ENCODE results near the gene METTL17. TPM values are rescaled to one million over a fixed set of nuclear protein-coding genes. Genes with fewer than 3 reads are reported as not detected.

The METTL17 gene
- total and polyA plus RNA-seq, 2 of the 13 experiments (the other 11 are each of a cell fraction or from before 2014, with no cell fraction given): 122 to 199 TPM

DNA sequence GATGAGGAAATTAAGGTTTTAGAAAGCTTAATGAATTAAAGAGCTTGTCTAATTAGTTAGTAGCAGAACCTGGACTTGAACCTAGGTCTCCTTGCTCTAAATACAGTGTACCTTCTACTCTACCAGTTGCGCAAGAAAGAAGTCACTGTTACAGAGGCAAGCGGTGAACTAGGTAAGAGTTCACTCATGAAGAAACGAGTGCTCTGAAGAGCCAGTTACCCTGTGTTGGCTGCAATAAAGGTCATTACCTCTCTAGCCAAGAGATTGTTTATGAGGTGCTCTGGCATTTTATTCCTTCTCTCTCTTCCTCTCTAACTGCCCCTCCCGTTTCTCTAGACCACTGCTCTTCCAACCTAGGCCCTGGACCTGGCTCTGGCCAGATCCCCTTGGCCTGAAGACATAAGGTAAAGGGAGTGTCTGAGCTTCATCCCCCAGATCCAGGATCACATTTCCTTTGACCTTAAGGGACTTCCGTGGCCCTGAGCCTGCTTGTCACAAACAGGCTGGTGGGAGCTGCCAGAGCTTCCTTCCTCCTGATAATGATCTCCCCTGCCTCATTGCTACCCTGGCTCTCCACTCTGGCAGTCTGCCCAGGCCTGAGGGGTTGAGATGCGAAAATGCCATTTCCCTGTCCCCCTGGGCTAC, 54.3 kb downstream of the METTL17 start (continued):
- TF ChIP-seq ZNF142 (CRISPR knock-in tag; IDR thresholded peaks at IDR 0.05) (no peak), NFIC (IDR thresholded peaks at IDR 0.05; ENCODE audit: low read length) (peak; percentile 32; the same call in 1 of the 2 replicates), MTA3 (CRISPR knock-in tag; IDR thresholded peaks at IDR 0.05) (no peak), ZNF776 (CRISPR knock-in tag; IDR thresholded peaks at IDR 0.05) (no peak), PBX2 (CRISPR knock-in tag; IDR thresholded peaks at IDR 0.05) (no peak), ZNF83 (CRISPR knock-in tag; IDR thresholded peaks at IDR 0.05; ENCODE audit: borderline replicate concordance) (no peak), ZFP1 (CRISPR knock-in tag; IDR thresholded peaks at IDR 0.05) (peak; percentile 53; the same call in 1 of the 2 replicates), TRAFD1 (CRISPR knock-in tag; IDR thresholded peaks at IDR 0.05; ENCODE audit: borderline replicate concordance) (peak; percentile 91; the same call in 1 of the 2 replicates), ZNF644 (CRISPR knock-in tag; IDR thresholded peaks at IDR 0.05; ENCODE audit: low read depth) (peak; percentile 97), THRA (CRISPR knock-in tag; IDR thresholded peaks at IDR 0.05; ENCODE audit: borderline replicate concordance) (peak; percentile 19; the same call in 1 of the 2 replicates), SMAD3 (CRISPR knock-in tag; IDR thresholded peaks at IDR 0.05) (0 out of 2 replicates have a peak, but pooled peaks have one; percentile 29), ZNF780A (CRISPR knock-in tag; IDR thresholded peaks at IDR 0.05) (no peak), DR1 (CRISPR knock-in tag; IDR thresholded peaks at IDR 0.05) (no peak), ZNF816 (CRISPR knock-in tag; IDR thresholded peaks at IDR 0.05; ENCODE audit: borderline replicate concordance) (0 out of 2 replicates have a peak, but pooled peaks have one; percentile 49), RAD51 (IDR thresholded peaks at IDR 0.05; ENCODE audit: borderline replicate concordance) (no peak), ZNF33A (CRISPR knock-in tag; IDR thresholded peaks at IDR 0.05; ENCODE audit: borderline replicate concordance) (no peak), PHF5A (CRISPR knock-in tag; IDR thresholded peaks at IDR 0.05; ENCODE audit: low read depth, unreplicated experiment) (peak; percentile 56), THAP7 (CRISPR knock-in tag; IDR thresholded peaks at IDR 0.05) (no peak)

All from HepG2 (cell line).